Stimulated activated CD8-positive, alpha-beta memory T cell treated with anti-CD3 and anti-CD28 coated beads, Interleukin-15, amount 100 ng/mL, for 24 hours (primary cell): ENCODE data around the gene PLXNA3.

Source experiments
- DNase-seq: peaks from one replicate; pipeline ENCODE4 v3.0.0-alpha.2; 2020; ENCODE audit warnings: low read depth

Gene PLXNA3

DNA sequence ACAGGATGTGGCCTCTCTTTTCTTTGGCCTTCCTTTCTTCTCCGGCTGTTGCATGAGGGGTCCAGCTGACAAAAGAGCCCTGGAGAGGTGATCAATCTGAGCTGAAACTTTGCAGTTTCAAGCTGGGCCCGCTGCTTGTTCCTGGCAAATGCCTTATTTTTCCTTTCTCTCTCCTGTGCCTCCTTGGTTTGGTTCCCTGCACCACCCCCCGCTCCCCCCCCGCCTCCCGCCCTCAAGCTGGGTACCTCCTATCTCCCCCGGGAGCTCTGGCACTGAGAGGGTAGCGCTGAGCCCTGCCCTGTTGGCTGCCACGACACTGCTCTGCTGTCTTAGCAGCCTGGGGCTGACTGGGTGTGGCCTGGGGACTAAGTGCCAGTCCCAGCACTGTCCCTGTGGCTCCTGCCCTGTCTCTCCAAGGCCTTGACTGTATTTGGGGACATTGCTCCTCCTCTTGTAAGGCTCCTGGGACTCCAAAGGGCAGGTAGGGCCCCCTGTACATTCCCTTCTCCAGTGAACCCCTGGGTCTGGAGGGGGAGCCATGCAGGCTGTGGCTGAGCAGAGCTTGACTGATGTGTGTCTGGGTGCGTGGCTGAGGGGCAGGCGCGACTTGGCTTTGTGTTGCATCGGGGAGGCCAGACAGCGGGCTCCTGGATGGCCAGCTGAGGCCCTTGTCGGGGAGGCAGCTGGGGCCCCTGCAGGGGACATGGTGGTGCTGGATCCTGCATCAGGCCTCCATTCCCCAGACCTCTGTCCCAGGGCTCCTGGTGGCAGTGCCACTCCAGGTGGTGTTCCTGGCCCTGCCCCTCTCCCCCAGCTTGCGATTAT is 1.1 kb downstream of the PLXNA3 start:
- no peak for DNase-seq

DNA sequence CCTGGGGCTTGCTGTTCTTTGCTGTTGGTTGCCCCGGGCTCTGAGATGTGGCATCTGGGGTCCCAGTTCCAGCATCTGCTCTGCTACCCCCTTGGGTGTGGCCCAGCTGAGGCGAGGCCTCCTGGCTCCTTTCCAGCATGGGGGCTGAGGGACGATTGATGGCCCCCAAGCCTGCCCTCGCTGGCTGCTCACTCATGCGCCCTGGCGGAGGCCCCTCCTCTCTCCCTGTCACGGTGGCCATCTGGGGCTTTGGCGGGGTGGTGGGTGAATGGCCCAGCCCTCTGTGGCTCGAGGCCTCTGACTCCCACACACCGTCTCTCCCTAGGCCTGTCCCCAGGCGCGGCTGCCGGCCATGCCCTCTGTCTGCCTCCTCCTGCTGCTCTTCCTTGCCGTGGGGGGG is 1.8 kb downstream of the PLXNA3 start:
- DNase-seq: no peak

DNA sequence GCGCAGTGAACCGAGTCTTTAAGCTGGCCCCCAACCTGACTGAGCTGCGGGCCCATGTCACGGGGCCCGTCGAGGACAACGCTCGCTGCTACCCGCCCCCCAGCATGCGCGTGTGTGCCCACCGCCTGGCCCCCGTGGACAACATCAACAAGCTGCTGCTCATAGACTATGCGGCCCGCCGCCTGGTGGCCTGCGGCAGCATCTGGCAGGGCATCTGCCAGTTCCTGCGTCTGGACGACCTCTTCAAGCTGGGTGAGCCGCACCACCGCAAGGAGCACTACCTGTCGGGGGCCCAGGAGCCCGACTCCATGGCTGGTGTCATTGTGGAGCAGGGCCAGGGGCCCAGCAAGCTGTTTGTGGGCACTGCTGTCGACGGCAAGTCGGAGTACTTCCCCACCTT is 2.2 kb downstream of the PLXNA3 start:
- no peak for DNase-seq

DNA sequence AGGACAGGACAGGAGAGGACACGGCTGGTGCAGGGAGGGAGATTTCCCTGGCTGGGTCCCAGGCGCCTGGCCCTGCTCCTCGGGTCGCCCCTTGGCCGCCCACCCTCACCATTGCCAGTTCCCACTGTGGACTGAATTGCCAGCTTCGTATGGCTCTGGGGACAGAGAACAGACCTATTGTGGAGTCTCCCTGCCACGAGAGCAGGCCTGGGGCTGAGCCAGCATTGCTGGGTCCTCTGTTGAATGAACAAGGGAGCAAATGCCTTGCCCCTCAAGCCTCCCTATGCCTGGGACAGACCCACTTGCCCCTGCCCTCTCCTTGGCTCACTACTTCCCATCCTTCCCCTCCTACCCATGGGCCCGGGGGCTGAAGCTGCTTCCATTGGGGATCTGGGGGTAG is 4.3 kb downstream of the PLXNA3 start:
- no peak for DNase-seq

DNA sequence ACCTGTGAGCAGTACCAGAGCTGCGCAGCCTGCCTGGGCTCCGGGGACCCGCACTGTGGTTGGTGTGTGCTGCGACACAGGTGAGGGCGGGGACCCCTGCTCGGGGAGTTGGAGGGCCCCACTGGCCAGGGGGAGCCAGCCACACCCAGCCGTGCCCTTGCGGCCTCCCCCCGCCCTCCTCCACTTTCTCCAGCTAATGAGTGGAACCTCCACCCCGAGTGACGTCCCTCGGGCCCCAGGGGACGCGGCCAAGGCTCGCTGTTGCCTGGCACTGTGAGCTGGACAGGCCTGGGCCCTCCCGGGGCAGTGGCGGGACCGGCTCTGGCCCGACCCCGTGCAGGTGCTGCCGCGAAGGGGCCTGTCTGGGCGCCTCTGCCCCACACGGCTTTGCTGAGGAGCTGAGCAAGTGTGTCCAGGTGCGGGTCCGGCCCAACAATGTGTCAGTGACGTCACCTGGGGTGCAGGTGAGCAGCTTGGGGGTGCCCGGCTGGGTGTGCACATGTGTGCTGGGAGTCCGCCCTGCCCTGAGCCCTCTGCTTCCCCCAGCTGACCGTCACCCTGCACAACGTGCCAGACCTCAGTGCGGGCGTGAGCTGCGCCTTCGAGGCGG is 5.6 kb downstream of the PLXNA3 start:
- DNase-seq: no peak

DNA sequence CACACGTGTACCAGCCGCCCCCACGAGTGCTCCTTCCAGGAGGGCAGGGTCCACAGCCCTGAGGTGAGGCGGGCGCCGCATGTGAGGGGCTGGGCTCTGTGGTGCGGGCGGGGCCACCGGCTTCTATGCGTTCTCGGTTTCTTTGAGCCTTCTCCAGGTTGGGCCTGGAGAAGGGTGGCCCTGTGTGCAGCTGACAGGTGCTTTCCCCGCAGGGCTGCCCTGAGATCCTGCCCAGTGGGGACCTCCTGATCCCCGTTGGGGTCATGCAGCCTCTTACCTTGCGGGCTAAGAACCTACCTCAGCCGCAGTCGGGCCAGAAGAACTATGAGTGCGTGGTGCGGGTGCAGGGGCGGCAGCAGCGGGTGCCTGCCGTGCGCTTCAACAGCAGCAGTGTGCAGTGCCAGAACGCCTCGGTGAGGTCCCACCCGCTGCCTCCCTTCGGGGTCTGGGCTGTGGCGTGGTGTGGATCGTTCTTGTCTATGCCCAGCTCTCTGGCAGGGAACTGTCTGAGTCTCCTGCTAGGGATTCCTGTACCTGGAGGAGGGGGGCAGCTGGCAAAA is 6.8 kb downstream of the PLXNA3 start:
- DNase-seq: no peak

DNA sequence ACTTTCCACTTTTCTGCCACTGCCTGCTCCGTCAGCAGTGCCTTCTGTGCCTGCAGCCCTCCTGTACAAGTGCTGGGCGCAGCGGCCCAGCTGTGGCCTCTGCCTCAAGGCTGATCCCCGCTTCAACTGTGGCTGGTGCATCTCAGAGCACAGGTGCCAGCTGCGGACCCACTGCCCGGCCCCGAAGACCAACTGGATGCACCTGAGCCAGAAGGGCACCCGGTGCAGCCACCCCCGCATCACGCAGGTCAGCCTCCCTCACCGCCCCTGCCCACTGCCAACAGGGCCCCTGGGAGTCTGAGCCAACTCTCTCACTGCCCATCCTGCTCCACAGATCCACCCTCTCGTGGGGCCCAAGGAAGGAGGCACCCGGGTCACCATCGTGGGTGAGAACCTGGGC is 7.5 kb downstream of the PLXNA3 start:
- DNase-seq: no peak

DNA sequence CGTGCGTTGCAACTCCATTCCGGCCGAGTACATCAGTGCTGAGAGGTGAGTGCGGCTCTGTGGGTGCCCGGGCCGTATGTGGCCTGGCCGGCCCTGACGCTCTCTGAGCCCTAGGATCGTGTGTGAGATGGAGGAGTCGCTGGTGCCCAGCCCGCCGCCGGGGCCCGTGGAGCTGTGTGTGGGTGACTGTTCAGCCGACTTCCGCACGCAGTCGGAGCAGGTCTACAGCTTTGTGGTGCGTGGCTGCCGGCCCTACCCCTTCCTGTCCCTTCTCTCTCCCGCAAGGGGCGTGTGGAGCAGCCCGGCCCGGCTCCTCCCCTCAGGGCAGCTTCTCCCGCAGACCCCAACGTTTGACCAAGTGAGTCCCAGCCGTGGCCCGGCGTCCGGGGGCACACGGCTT is 8.0 kb downstream of the PLXNA3 start:
- no peak for DNase-seq

DNA sequence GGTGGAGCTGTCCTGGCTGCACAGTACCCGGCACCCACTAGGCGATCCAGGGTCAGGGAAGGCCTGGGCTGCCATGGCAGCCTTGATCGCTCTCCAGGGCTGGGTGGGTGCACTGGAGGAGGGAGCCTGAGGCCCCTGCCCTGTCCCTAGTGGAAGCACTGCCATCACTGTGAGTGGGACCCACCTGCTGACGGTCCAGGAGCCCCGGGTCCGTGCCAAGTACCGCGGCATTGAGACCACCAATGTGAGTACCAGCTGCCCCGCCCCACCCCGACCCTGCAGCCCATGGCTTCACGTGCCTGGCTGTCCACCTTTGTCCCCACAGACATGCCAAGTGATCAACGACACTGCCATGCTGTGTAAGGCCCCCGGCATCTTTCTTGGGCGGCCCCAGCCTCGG is 8.8 kb downstream of the PLXNA3 start:
- no peak for DNase-seq

DNA sequence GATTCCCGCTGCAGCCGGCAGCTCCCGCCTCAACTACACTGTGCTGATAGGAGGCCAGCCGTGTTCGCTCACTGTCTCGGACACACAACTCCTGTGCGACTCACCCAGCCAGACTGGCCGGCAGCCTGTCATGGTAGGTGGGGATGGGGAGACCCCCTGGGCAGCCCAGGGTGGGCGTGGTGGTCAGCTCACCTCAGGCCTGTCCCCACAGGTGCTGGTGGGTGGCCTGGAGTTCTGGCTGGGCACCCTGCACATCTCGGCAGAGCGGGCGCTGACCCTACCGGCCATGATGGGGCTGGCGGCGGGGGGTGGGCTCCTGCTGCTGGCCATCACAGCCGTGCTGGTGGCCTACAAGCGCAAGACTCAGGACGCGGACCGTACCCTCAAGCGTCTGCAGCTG is 9.5 kb downstream of the PLXNA3 start:
- DNase-seq: no peak

DNA sequence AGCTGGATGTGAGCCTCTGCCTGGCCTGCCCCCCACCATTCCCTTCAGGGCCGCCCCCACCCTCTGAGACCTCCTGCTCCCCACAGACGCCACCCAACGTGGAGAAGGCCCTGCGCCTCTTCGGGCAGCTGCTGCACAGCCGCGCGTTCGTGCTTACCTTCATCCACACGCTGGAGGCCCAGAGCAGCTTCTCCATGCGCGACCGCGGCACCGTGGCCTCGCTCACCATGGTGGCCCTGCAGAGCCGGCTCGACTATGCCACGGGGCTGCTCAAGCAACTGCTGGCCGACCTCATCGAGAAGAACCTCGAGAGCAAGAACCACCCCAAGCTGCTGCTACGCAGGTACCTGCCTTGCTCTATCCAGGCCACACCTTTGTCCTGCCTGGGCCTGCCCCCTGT is 10.1 kb downstream of the PLXNA3 start:
- DNase-seq: no peak

DNA sequence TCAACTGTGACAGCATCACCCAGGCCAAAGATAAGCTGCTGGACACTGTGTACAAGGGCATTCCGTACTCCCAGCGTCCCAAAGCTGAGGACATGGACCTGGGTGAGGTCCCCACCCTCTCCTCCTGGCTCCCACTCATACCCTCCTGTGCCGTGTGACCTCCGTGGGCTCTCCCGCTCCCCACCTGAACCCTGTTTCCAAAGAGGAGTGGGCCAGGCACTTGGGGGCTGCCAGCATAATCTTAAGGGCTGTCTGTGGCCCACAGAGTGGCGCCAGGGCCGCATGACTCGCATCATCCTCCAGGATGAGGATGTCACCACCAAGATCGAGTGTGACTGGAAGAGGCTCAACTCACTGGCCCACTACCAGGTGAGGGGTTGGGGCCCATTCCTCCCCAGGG is 11.0 kb downstream of the PLXNA3 start:
- no peak for DNase-seq

DNA sequence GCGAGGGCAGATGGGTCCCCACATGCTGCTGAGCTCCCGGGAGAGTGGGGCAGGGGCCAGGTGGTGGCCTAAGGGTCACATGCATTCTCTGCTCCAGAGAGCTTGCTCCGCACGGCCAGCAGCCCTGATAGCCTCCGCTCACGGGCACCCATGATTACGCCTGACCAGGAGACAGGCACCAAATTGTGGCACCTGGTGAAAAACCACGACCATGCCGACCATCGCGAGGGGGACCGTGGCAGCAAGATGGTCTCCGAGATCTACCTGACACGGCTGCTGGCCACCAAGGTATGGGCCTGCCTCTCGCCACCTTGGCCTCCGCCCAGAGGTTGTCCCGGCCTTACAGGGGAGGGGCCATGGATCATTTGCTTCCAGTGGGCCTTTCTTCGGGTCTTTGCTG is 11.8 kb downstream of the PLXNA3 start:
- DNase-seq: no peak

DNA sequence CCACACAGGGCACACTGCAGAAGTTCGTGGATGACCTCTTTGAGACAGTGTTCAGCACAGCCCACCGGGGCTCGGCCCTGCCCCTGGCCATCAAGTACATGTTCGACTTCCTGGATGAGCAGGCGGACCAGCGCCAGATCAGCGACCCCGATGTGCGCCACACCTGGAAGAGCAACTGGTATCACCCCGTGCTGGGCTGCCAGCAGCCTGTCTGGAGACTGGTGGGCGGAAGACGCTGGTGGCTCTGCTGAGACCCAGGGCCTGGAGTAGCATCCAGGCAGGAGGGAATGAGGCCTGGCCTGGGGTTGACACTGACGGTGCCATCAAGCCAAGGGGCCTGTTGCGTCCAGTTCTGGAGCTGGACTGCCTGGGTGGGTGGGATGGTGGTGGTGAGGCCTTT is 12.4 kb downstream of the PLXNA3 start:
- no peak for DNase-seq

DNA sequence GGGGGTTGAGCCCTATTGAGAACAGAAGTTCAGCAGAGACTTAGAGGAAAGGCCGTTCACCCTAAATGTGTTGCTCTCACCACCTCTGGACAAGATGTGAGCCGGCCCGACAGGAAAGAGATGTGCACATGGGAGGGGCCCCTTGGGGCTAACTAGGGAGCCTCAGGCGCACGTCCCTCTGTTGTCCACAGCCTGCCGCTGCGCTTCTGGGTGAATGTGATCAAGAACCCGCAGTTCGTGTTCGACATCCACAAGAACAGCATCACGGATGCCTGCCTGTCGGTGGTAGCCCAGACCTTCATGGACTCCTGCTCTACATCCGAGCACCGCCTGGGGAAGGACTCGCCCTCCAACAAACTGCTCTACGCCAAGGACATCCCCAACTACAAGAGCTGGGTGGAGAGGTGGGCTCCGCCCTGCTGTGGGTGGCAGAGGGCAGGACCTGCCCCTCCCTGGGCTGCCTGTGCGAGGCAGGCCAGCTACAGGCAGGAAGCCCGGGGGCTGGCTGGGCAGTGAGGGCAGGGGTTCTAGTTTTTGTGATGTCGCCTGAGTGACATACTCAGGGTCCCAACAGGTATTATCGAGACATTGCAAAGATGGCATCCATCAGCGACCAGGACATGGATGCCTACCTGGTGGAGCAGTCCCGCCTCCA is 13.0 kb downstream of the PLXNA3 start:
- DNase-seq: no peak

DNA sequence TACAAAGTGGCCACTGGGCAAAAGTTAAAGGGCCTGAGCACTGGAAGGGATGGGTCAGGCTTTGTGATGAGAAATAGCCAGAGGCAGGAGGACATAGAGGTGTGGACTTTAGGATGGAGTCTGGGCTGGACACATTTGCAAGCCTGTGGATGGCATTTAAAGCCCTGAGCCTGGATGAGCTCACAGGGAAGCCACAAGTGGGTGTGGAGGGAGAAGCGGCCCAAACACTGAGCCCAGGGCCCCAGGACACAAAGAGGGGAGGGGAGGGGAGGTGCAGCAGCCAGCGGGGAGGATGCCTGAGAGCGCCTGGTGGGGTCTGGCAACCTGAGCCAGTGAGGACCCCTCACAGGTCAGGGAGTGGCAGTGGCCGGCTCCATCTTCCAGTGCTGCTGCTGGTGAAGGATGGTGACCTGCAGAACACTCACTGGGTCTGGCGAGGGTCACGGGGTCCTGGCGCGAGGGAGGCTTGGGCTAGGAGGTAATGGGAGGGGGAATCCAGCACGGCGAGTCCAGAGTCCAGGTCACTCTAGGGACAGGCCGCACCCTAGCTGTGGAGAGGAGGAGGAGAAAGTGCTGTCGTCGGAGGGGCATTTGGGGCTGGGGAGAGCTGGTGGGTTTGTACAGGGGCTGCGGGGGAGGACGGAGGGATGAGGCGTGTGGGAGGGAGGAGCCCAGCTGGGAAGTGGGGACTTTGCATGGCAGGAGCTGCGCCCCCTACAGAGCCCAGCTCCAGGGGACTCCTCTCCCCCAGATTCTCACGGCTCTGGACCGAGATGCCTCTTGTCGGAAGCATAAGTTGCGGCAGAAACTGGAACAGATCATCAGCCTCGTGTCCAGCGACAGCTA is 14.0 kb downstream of the PLXNA3 start:
- no peak for DNase-seq

DNA sequence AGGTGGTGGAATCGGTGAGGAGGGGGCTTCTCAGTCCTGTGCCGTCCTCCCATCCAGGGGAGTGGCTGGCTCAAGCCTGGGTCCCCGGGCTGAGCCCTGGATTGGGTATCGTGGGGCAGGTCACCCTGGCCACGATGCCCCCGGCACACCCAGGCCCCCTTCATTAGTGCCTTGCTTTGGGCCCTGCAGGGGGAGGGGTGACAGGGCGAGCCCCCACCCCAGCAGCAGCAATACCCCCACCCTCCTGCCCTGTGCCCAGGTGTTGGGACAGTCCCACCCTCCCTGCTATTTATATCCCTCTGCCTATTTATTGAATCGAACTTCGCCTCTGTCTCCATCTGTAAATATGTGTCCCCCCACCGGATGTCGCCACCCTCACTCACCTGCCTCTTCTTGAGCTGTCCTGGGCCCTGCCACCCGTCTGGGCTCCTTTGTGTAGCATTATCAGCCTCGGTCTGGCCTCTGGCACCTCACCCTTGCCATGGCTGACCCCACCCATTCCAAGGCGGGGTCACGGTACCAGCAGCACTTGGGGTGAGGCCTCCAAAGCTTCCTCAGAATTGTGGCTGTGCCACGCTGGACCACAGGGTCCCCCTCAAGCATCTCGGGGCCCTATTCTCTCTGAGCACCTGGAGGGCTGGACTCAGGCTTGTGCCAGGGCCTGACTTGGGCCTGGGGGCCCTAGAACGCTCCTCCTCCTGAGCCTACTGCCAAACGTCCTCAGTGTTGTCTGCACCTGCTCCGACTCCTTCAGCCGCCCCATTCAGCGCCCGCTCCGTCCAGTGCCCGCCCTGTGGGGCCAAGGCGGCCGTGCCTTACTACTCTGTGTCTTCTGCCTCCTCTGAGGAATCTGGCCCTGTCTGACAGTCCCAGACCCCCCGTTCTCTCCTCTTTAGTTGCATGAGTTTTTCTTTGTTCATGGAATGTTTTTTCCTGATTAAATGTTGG is 14.9 kb downstream of the PLXNA3 start:
- no peak for DNase-seq

DNA sequence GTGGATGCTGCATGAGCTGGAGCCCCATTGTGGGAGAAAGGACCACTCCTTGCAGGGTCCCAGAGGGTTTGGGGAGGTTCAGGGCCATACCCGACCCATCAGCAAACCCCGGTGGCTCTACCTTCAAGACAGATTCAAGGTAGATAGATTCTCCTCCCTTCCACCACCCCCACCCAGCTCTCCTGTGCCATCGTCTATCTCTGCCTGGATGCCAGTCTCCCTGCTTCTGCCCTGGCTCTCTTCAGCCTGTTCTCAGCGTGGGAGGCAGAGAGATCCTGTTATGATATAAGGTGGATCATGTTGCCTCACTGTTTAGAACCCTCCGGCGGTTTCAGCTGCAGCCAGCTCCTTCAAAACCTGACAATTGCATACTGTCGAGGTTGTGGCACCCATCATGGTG is 15.6 kb downstream of the PLXNA3 start:
- DNase-seq: no peak

DNA sequence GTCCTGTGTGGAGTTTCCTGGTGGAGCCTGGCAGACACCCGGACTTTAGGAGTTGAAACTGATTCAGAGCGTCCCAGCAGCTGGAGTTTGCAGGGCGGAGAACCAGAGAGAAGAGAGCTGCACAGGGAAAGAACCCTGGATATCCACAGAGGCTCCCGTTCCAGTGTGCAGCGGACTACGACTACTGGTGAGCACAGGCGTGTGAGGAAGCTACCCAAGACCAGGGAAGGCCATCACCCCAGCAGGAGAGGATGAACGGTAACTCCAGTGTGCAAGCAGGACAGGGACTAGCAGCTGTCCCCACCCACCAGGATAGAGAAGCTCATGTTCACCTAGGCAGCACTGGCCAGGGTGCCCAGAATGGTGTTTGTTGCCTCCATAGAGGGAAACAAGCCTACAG is 18.7 kb downstream of the PLXNA3 start:
- no peak for DNase-seq

DNA sequence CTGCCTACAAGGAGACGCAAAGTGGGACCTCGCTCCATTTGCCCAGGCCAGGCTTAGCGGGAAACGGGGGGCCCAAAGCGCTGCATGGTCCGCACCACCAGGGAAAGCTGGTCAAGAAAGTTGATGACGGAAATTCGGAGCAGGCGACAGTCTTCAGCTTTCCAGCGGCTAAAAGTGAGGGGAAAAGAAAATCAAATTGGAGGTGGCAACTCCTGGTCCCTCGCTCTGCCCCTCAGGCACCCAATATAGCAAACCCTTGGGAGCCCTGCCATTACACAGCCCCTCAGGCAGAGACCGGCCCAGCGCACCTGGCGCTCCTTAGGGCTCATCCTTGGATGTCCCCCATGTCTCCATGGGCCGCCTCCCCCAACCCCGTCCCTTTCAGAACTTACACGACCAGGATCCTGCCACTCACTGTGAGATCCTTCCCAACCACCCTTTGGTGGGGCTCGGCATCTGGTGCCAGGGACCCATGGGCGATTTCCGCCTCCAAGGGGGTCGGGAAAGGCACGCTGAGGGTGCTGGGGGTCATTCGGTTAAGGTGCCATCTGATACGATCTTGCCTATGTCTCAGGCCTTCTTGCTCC is 19.9 kb downstream of the PLXNA3 start:
- no peak for DNase-seq
